NCI-H526 (cell line): Measurements from ENCODE around the gene TMEM225B.
"Not testable (repeated sequence)": the region's sequence is repeated elsewhere in the genome, so short reads cannot be mapped to it uniquely, and the experiment has no call there.

Experiments used
- DNase-seq, 2 experiments: peaks; one replicate each; lab custom pipeline; 2025; lab: John Stamatoyannopoulos, UW

Gene TMEM225B

DNA sequence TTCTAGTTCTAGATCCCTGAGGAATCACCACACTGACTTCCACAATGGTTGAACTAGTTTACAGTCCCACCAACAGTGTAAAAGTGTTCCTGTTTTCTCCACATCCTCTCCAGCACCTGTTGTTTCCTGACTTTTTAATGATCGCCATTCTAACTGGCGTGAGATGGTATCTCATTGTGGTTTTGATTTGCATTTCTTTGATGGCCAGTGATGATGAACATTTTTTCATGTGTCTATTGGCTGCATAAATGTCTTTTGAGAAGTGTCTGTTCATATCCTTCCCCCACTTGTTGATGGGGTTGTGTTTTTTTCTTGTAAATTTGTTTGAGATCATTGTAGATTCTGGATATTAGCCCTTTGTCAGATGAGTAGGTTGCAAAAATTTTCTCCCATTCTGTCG is 56.6 kb downstream of the TMEM225B start:
- not testable (repeated sequence) for DNase-seq

- not testable (repeated sequence) for DNase-seq
Observed at GRCh38 chr7:99657879-99658278, 59.8 kb downstream of the TMEM225B start.
